D721Med (cell line): Measurements from ENCODE around the gene CYB5D1.
A peak's percentile ranks its signal among the peaks of the same experiment; 100 is the strongest.

Experiments
- DNase-seq: peaks from one replicate; pipeline ENCODE4 v3.0.0; 2011; ENCODE audit warnings: low spot score; ENCODE audit not compliant: insufficient read length
- FAIRE-seq: peaks from 2 replicates; lab custom pipeline; 2011; peaks lifted over from hg19 to GRCh38; lab: Jason Lieb, UNC
- CTCF ChIP-seq: IDR thresholded peaks from 2 replicates; pipeline ENCODE4 v1.5.1; 2012; ENCODE audit warnings: mild to moderate bottlenecking, control low read depth; ENCODE audit not compliant: insufficient read depth; ENCODE audit errors: missing control alignments

Gene CYB5D1

GRCh38 chr17:7880076-7880868 lies 22.5 kb downstream of the CYB5D1 start:
- FAIRE-seq (peak; percentile 53), DNase-seq (no peak)
- TF ChIP-seq CTCF = no peak

GRCh38 chr17:7881276-7882054 lies 23.7 kb downstream of the CYB5D1 start:
- FAIRE-seq (no peak), DNase-seq (no peak)
- TF ChIP-seq CTCF = no peak

GRCh38 chr17:7882068-7882467 lies 24.3 kb downstream of the CYB5D1 start:
- DNase-seq (no peak), FAIRE-seq (no peak)
- TF ChIP-seq CTCF = no peak

GRCh38 chr17:7882629-7883028 lies 24.8 kb downstream of the CYB5D1 start:
- DNase-seq (no peak), FAIRE-seq (no peak)
- no peak for TF ChIP-seq CTCF

GRCh38 chr17:7883781-7884386 lies 26.1 kb downstream of the CYB5D1 start:
- TF ChIP-seq CTCF = no peak
- FAIRE-seq (no peak), DNase-seq (no peak)

- FAIRE-seq (no peak), DNase-seq (no peak)
- no peak for TF ChIP-seq CTCF
These were observed 27.0 kb downstream of the CYB5D1 start for GRCh38 chr17:7884581-7885366.
